ENCODE data around the gene PTPRA.

- TF ChIP-seq MYBL2 (CRISPR knock-in tag; IDR thresholded peaks at IDR 0.05) (no peak), SMAD4 (CRISPR knock-in tag; IDR thresholded peaks at IDR 0.05) (no peak), PRDM15 (CRISPR knock-in tag; IDR thresholded peaks at IDR 0.05) (no peak), MXD4 (CRISPR knock-in tag; IDR thresholded peaks at IDR 0.05; ENCODE audit: borderline replicate concordance) (no peak), CTCF (IDR thresholded peaks at IDR 0.05) (no peak), MAX (CRISPR knock-in tag; IDR thresholded peaks at IDR 0.05) (no peak)
These were observed 186.2 kb downstream of the PTPRA start for GRCh38 chr20:3059489-3059888.

All from WTC11 (cell line).